Gastrocnemius medialis (tissue), 4 donors: Measurements from ENCODE around the gene HK3.

Source experiments
- CTCF ChIP-seq, 5 experiments: fragments of 450-650 bp in 3 of 5; fragments of 200-600 bp in 2 of 5; sonication (generic) in 2 of 5; IDR thresholded peaks in 4 of 5; conservative IDR thresholded peaks in 1 of 5; 1 replicate in 4 of 5; 2 replicates in 1 of 5; pipeline ENCODE4 v1.5.1; 2016 to 2019; ENCODE audit warnings: antibody characterized with exemption in 5 of 5, mild to moderate bottlenecking in 3 of 5, moderate library complexity in 3 of 5
- POLR2A ChIP-seq, 2 donors: fragments of 450-650 bp; IDR thresholded peaks; one replicate each; pipeline ENCODE4 v1.6.1; 2017; ENCODE audit warnings: antibody characterized with exemption in 2 of 2, mild to moderate bottlenecking in 2 of 2, moderate library complexity in 2 of 2

GRCh38 chr5:176846335-176847140, 52.6 kb downstream of the HK3 start:
- TF ChIP-seq CTCF (IDR thresholded peaks at IDR 0.05 in 4 of 5, conservative IDR thresholded peaks at IDR 0.05 in 1 of 5) = no peak
- TF ChIP-seq POLR2A (IDR thresholded peaks at IDR 0.05) = no peak
